ENCODE data around the gene PLB1.

PLB1 gene

DNA sequence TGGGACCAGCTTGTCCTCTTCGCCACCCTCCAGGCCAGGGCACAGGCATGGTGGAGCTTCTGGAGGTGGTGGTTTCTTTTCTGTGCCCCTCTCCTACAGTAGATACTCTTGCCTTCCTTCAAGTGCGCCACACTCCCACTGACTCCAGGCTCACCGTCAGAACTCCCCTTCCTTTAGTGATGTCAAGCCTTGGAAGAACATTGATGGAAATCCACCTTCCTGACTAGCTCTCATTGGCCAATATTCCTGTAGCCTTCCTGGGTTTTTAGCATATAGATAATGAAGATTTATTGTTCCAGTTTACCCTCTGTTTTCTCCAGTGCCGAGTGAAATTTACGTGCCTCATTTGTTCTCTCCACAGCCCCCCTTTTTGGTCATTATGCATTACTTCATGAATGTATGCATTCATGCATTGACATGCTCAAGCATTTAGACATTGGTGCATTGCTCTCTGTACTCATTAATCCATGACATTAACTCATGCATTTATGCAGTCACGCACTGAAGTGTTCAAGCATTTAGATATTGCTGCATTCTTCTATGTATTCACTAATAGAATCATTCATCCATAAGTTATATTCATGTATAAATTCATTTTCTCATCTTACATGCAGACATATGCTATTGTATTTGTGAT, 37.3 kb downstream of the PLB1 start:
- FAIRE-seq = no peak
- TF ChIP-seq, protein P1, sequence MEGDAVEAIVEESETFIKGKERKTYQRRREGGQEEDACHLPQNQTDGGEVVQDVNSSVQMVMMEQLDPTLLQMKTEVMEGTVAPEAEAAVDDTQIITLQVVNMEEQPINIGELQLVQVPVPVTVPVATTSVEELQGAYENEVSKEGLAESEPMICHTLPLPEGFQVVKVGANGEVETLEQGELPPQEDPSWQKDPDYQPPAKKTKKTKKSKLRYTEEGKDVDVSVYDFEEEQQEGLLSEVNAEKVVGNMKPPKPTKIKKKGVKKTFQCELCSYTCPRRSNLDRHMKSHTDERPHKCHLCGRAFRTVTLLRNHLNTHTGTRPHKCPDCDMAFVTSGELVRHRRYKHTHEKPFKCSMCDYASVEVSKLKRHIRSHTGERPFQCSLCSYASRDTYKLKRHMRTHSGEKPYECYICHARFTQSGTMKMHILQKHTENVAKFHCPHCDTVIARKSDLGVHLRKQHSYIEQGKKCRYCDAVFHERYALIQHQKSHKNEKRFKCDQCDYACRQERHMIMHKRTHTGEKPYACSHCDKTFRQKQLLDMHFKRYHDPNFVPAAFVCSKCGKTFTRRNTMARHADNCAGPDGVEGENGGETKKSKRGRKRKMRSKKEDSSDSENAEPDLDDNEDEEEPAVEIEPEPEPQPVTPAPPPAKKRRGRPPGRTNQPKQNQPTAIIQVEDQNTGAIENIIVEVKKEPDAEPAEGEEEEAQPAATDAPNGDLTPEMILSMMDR (IDR thresholded peaks at IDR 0.05; ENCODE audit: insufficient read depth, missing control alignments) = no peak
- no peak for DNase-seq (ENCODE audit: insufficient read length, low spot score)

DNA sequence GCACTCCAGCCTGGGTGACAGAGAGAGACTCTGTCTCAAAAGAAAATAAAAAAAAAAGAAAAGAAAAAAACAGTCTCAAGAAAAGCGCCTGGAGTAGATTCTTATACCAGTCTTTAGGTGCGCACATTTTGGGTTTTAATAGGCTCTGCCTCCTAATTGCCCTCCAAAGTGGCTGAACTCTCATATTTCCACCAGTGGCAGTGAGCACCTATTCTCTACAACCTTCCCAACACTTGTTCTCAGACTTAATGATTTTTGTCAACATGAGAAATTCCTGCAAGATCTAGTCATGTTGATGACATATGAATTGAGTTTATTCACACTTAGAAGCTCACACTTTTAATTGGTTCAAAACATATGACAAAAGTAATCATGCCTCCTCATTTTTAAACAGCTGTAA, 39.0 kb downstream of the PLB1 start:
- no peak for FAIRE-seq
- no peak for DNase-seq (ENCODE audit: insufficient read length, low spot score)
- TF ChIP-seq, protein P1 (IDR thresholded peaks at IDR 0.05; ENCODE audit: insufficient read depth, missing control alignments) = no peak

DNA sequence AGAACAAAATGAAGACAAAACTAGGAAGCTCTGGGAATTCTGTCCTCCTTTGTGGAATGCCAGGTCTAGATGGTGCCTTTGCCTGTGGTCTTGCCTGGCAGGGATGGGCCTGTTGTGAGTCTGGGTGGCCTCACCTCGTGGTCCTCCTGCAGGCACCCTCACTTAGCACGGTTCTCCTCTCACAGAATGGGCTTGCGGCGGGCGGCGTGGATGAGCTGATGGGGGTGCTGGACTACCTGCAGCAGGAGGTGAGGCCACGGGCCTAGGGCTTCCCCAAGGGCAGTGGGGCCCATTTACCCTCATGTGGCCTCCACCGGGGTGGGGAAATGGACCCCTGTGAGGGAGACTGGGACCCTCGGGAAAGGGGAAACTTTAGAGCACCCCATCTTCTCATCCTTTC, 42.3 kb downstream of the PLB1 start:
- DNase-seq (ENCODE audit: insufficient read length, low spot score) = no peak
- TF ChIP-seq, protein P1 (IDR thresholded peaks at IDR 0.05; ENCODE audit: insufficient read depth, missing control alignments) = no peak
- FAIRE-seq = no peak

DNA sequence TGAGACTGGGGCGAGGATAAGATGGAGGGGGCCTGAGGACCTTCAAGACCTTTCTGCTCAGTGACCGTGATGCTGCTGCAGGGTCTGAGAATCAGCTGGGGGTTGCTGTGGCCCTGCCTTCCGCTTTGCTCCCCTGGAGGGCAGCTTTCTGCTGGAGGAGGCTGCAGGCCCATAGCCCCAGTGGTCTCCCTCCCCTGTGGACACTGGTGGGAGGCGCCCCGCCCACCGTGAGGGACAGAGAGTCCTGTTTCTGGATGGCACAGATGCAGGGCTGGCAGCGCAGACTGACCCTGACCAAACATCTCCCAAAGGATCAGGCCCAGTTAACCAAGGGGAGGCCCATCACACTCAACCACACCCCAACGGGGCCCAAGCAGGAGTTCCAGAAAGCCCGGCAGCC, 42.8 kb downstream of the PLB1 start:
- DNase-seq (ENCODE audit: insufficient read length, low spot score) (no peak), FAIRE-seq (no peak)
- TF ChIP-seq, protein P1 (IDR thresholded peaks at IDR 0.05; ENCODE audit: insufficient read depth, missing control alignments) = no peak

DNA sequence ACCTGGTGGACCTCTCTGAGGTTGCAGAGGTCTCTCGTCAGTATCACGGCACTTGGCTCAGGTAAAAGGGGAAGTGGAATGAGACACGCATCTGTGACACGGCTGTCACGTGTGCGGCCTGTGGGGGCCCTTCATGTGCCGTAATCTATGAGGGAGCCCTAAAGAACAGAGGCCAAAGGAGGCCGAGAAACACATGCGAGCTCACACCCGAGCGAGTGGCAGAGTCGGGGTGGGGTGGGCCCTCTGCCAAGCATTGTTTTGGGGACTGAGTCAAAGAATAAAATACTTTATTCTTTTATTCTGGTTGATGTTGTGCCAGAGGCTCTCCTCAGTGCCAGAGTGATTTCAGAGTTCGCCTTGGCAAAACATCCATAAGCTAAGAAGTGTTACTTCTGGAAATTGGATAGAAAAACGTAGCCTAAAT, 43.3 kb downstream of the PLB1 start:
- TF ChIP-seq, protein P1 (IDR thresholded peaks at IDR 0.05; ENCODE audit: insufficient read depth, missing control alignments) = no peak
- DNase-seq (ENCODE audit: insufficient read length, low spot score) (no peak), FAIRE-seq (no peak)

DNA sequence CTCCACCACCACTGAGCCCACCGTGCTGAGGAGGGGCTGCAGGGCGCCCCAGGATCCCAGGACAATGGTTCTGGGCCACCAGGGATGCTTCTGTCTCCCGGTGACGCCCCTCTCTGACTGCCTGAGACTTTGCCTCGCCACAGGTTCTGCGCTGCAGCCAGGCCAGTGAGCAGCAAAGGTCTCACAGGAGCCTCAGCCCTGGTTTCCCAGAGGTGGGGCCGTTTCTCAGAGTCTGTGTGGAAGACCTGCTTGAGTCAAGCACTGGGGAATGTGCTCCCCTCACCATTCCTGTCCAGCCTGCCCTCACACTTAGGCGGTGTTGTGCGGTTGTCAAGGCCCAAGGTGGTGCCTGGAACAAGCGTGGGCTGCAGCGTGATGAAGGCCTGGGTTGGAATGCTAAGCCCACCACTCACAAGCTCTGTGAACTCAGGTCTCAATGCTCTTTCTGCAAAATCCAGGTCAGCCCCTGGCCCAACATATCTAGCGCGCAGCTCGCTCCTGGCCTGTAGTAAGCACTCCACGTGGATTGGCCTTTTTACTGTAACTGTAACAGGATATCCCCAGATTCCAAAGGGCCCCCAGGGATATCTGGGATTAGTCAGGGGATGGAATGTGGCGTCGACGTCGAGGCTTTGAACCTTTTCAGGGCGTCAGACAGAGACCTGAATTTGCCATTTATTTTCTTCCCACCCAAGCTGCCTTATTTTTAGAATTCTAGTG, 47.6 kb downstream of the PLB1 start:
- TF ChIP-seq, protein P1 (IDR thresholded peaks at IDR 0.05; ENCODE audit: insufficient read depth, missing control alignments) = no peak
- no peak for DNase-seq (ENCODE audit: insufficient read length, low spot score)
- no peak for FAIRE-seq

DNA sequence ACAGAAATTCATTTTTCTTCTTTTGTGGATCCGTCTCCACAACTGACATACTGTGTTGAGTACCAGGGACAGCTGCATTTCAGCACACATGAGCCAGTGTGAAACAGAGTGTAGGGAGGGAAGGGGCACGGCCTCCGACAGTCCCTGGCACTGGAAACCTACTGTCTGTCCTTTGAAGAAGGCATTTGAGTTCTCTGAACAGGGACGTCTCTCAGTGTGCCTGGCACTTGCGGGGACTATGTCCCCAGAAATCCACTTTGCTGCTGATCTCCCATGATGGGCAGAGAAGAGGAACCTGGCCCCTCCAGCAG, 48.1 kb downstream of the PLB1 start:
- TF ChIP-seq, protein P1 (IDR thresholded peaks at IDR 0.05; ENCODE audit: insufficient read depth, missing control alignments) = no peak
- no peak for FAIRE-seq
- DNase-seq (ENCODE audit: insufficient read length, low spot score) = no peak

Data from D721Med (cell line).